ENCODE results near the gene RAB3B.
"Not testable (repeated sequence)": the region's sequence is repeated elsewhere in the genome, so short reads cannot be mapped to it uniquely, and the experiment has no call there.

The RAB3B gene, protein sequence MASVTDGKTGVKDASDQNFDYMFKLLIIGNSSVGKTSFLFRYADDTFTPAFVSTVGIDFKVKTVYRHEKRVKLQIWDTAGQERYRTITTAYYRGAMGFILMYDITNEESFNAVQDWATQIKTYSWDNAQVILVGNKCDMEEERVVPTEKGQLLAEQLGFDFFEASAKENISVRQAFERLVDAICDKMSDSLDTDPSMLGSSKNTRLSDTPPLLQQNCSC

GRCh38 chr1:51990478-51990965 is at the start of gene RAB3B:
Gene RAB3B (minus strand): TSS chr1:51990700. CDS start chr1:51977117, 13,583 bp downstream.
- peak; percentile 50 to 83 (median 64) for DNase-seq (ENCODE audit: low read depth in 3 of 3)

- no peak for DNase-seq (ENCODE audit: low read depth in 3 of 3)
Observed at GRCh38 chr1:52037909-52038308, 47.4 kb upstream of the RAB3B start.

DNA sequence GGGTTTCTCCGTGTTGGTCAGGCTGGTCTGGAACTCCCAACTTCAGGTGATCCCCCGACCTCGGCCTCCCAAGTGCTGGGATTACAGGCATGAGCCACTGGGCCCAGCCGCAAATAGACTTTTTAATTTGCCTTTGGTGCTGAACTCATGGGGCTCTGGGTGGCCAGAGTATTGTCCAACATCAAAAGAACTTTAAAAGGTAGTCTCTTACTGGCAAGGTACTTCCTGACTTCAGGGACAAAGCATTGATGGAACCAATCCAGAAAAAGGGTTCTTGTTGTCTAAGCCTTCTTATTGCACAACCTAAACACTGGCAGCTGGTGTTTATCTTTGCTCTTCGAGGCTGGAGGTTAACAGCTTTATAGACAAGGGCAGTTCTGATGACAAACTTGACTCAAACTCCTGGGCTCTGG is 46.9 kb upstream of the RAB3B start:
- no peak for DNase-seq (ENCODE audit: low read depth in 3 of 3)

GRCh38 chr1:52034050-52034384 is 43.5 kb upstream of the RAB3B start:
- DNase-seq (ENCODE audit: low read depth in 3 of 3), result no peak

DNA sequence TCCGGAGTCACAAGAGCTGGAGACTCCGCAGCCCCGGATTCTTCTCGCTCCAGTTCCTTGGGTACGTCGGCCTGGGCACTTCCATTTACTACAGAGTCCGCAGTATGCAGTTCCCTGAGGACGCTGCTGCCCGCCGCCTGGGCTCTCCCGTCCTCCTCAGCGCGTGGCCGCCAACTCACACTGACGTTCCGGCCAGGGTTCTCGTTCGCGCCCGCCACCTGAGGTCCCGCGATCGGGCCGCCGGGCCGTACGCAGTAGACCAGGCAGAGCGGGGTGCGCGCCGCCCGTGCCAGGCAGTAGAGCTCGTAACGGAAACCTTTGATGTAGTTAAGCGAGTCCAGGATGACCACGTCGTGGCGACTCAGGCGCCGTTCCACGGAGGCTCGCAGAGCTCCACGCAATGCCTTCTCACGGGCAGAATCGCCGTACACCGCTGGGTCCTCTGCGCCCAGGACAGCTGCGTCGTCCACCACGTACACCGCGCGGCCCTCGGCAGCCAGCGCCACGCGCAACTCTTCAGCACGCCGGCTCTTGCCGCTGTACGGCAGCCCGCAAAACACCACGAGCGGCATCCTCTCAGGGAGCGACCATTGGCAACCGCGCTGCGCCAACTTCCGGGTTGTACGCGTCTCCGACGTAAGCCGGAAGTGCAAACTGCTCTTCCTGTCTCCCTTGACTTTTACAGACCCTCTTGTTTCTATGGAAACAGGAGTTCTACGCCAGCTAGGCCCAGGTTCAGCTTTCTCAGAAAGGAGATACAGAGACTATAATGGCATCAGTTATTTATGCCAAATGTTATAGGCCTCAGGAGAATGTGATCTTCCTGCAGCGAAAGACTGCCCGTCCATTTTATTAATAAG is 42.9 kb upstream of the RAB3B start, which contains the start of gene KTI12:
Gene KTI12, minus strand, starts transcription at position 621 of the 860 bp plus-strand sequence. Its CDS starts 49 bp downstream, at position 572.
- DNase-seq (ENCODE audit: low read depth in 3 of 3), result peak; percentile 72 to 81 (median 76)

GRCh38 chr1:52032785-52033131 is 42.3 kb upstream of the RAB3B start:
- no peak for DNase-seq (ENCODE audit: low read depth in 3 of 3)

GRCh38 chr1:52032124-52032784 is 41.8 kb upstream of the RAB3B start:
- DNase-seq (ENCODE audit: low read depth in 3 of 3), result no peak

GRCh38 chr1:52028839-52029238 is 38.3 kb upstream of the RAB3B start:
- DNase-seq (ENCODE audit: low read depth in 3 of 3), result not testable (repeated sequence)

- no peak for DNase-seq (ENCODE audit: low read depth in 3 of 3)
Observed at GRCh38 chr1:52028328-52028727, 37.8 kb upstream of the RAB3B start.

GRCh38 chr1:52026278-52026677 is 35.8 kb upstream of the RAB3B start:
- DNase-seq (ENCODE audit: low read depth in 3 of 3), result no peak

GRCh38 chr1:52022133-52022532 is 31.6 kb upstream of the RAB3B start:
- DNase-seq (ENCODE audit: low read depth in 3 of 3), result no peak

DNA sequence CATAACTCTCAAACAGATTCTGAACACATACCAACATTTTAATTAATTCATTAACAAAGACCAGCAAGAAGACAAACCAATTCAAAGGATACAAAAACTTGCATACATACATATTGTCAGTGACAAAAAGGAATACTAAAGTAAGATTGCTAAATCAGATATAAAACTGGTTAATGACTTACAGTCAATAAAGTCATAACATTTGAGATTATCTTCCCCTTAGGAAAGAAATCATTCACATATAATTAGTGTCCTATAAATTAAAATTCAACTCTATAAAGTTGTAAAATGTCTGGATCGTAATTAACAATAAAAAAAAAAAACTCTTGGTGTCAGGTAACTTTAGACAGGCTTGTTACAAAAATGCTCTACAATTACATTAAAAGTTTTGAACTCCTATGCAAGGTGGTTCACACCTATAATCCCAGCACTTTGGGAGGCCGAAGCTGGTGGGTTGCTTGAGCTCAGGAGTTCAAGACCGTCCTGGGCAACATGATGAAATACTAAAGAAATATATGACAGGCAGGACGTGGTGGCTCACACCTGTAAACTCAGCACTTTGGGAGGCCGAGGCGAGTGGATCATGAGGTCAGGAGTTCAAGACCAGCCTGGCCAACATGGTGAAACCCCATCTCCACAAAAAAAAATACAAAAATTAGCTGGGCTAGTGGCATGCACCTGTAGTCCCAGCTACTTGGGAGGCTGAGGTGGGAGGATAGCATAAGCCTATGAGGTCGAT is 17.7 kb upstream of the RAB3B start:
- no peak for DNase-seq (ENCODE audit: low read depth in 3 of 3)

DNA sequence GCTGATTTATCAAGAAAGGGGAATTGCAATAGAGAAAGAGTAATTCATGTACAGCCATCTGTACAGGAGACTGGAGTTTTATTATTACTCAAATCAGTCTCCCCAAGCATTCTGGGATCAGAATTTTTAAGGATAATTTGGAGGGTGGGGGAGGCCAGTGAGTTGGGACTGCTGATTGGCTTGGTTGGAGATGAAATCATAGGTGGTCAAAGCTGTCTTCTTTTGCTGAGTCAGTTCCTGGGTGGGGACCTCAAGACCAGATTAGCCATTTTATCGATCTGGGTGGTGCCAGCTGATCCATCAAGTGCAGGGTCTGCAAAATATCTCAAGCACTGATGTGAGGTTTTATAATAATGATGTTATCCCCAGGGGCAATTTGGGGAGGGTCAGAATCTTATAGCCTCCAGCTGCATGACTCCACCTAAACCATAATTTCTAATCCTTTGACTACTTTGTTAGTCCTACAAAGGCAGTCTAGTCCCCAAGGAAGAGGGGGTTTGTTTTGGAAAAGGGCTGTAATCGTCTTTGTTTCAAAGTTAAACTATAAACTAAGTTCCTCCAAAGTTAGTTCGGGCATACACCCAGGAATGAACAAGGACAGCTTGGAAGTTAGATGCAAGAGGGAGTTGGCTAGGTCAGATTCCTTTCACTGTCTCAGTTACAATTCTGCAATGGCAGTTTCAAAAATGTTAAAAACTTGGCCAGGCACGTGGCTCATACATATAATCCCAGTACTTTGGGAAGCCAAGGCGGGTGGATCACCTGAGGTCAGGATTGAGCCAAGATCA is 16.9 kb upstream of the RAB3B start:
- no peak for DNase-seq (ENCODE audit: low read depth in 3 of 3)

DNA sequence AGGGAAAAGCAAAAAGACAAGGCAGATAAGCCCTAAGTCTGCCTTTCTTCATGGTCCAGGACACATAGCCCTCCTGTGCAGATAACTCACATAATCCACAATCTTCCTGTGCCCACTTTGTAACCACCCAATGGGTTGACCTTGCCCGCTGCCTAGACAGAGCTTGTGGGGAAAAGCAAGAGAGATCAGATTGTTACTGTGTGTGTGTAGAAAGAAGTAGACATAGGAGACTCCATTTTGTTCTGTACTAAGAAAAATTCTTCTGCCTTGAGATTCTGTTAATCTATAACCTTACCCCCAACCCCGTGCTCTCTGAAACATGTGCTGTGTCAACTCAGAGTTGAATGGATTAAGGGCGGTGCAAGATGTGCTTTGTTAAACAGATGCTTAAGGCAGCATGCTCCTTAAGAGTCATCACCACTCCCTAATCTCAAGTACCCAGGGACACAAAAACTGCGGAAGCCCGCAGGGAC is 15.6 kb upstream of the RAB3B start:
- not testable (repeated sequence) for DNase-seq (ENCODE audit: low read depth in 3 of 3)

DNA sequence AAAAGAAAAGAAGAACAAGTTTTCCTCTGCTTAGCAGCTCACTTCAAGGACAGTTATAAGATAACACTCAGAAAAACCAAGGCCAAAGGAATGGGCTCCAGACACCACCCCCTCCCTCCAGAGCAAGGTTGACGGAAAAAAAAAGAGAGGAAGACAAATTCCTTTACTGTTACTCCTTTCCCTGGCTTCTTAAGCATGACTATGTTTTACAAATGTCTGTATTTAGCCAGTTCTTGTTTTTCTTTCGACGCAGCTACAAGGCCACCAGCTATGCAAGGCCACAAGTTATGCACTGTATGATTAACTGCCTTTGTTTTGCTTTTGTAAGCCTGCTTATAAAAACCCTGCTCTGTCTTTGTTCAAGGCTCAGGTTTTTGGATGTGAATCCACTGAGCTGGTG is 15.0 kb upstream of the RAB3B start:
- not testable (repeated sequence) for DNase-seq (ENCODE audit: low read depth in 3 of 3)

DNA sequence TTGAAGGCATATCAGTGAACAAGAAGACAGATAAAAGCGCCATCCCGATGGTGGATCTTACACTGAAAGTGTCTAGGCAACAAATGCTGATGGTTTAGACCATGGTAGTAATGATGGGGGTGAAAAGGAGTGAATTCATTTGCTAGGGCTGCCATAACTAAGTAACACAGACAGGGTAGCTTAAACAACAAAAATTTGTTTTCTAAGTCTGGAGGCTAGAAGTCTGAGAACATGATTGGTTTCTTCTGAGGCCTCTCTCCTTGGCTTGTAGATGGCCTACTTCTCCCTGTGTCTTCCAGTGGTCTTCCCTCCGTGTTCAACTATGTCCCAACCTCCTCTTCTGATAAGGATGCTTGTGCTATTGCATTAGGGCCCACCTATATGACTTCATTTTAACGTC is 13.4 kb upstream of the RAB3B start:
- no peak for DNase-seq (ENCODE audit: low read depth in 3 of 3)

- peak; percentile 7 to 67 (median 35) for DNase-seq (ENCODE audit: low read depth in 3 of 3)
Observed at GRCh38 chr1:52002038-52002917, 11.8 kb upstream of the RAB3B start.

- no peak for DNase-seq (ENCODE audit: low read depth in 3 of 3)
Observed at GRCh38 chr1:51998701-51999100, 8.2 kb upstream of the RAB3B start.

GRCh38 chr1:51997974-51998382 is 7.5 kb upstream of the RAB3B start:
- no peak for DNase-seq (ENCODE audit: low read depth in 3 of 3)
